ENCODE measurements around the gene AGRP. TPM values are rescaled to one million over a fixed set of nuclear protein-coding genes. Genes with fewer than 3 reads are reported as not detected.

AGRP gene
- total RNA-seq, 1 donor from 2014 or later: not detected

GRCh38 chr16:67463059-67463458, 20.3 kb downstream of the AGRP start:
- peak overlapping the region; percentile 42 for H3K27ac Mint-ChIP-seq (ENCODE audit: unreplicated experiment)
- TF ChIP-seq, protein P1, sequence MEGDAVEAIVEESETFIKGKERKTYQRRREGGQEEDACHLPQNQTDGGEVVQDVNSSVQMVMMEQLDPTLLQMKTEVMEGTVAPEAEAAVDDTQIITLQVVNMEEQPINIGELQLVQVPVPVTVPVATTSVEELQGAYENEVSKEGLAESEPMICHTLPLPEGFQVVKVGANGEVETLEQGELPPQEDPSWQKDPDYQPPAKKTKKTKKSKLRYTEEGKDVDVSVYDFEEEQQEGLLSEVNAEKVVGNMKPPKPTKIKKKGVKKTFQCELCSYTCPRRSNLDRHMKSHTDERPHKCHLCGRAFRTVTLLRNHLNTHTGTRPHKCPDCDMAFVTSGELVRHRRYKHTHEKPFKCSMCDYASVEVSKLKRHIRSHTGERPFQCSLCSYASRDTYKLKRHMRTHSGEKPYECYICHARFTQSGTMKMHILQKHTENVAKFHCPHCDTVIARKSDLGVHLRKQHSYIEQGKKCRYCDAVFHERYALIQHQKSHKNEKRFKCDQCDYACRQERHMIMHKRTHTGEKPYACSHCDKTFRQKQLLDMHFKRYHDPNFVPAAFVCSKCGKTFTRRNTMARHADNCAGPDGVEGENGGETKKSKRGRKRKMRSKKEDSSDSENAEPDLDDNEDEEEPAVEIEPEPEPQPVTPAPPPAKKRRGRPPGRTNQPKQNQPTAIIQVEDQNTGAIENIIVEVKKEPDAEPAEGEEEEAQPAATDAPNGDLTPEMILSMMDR (IDR thresholded peaks at IDR 0.05): no peak
- H3K27me3 Mint-ChIP-seq (ENCODE audit: unreplicated experiment): no peaks in the 10 kb centered on the region
- H3K4me1 Mint-ChIP-seq (ENCODE audit: unreplicated experiment): peaks cover 65% of the 10 kb centered on the region
- no peaks in the 10 kb centered on the region for H3K9me3 Mint-ChIP-seq (ENCODE audit: unreplicated experiment)
- H3K4me3 Mint-ChIP-seq (ENCODE audit: unreplicated experiment): no peak overlapping the region
- H3K36me3 Mint-ChIP-seq (ENCODE audit: unreplicated experiment): no peaks in the 10 kb centered on the region
- no peak for DNase-seq (ENCODE audit: extremely low spot score, unreplicated experiment)

DNA sequence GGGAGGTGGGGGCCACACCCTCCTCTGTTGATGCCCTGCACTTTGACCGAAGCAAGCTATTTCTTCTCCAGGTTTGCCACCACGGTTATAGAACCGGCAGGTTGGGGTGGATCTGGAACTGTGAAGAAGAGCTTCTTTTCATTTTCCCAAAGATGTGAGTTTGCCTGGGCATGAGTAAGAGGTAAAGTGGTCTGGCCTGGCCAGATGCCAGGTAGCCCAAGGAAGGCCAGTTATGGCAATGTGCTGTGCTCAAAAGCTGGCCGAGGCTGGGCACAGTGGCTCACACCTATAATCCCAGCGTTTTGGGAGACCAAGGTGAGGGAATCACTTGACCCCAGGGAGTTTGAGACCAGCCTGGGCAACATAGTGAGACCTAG, 21.1 kb downstream of the AGRP start:
- Mint-ChIP-seq H3K4me3 (ENCODE audit: unreplicated experiment) (no peak overlapping the region), H3K36me3 (ENCODE audit: unreplicated experiment) (no peaks in the 10 kb centered on the region), H3K27me3 (ENCODE audit: unreplicated experiment) (no peaks in the 10 kb centered on the region), H3K9me3 (ENCODE audit: unreplicated experiment) (no peaks in the 10 kb centered on the region), H3K27ac (ENCODE audit: unreplicated experiment) (peak overlapping the region; percentile 59), H3K4me1 (ENCODE audit: unreplicated experiment) (peaks cover 66% of the 10 kb centered on the region)
- TF ChIP-seq, protein P1 (IDR thresholded peaks at IDR 0.05): no peak
- no peak for DNase-seq (ENCODE audit: extremely low spot score, unreplicated experiment)

DNA sequence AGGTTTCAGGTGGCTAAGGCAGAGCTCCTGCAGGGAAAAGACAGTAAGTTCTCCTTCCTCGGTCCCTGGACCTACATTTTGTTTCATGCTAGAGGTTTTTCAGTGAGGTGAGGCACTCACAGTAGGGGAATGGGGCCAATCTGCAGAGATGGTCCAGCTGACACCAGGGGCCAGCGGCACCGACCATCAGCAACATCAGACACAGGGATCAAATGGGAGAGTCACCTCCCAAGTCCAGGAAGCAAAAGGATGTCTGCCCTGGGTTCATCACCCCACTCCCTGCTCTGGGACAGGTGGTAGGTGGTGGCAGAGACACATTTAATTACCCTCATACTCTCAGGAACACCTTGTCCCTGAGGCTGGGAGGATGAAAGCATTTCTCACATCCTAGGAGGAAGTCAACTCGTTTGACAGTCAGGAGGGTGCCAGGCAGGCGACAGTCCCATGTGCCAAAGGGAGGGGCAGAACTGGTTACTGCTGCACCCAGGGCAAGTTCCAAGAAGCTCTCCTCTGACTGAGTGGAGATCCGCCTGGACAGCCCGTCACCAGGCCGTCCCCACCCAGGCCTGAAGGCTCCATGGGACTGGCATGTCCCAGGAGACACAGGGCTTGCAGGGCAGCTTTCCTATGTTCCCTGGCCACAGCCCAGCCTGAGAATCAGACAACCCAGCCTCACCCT, 21.6 kb downstream of the AGRP start:
- Mint-ChIP-seq H3K27me3 (ENCODE audit: unreplicated experiment) (no peaks in the 10 kb centered on the region), H3K27ac (ENCODE audit: unreplicated experiment) (no peak overlapping the region), H3K36me3 (ENCODE audit: unreplicated experiment) (no peaks in the 10 kb centered on the region), H3K4me3 (ENCODE audit: unreplicated experiment) (no peak overlapping the region), H3K4me1 (ENCODE audit: unreplicated experiment) (peaks cover 71% of the 10 kb centered on the region), H3K9me3 (ENCODE audit: unreplicated experiment) (no peaks in the 10 kb centered on the region)
- TF ChIP-seq, protein P1 (IDR thresholded peaks at IDR 0.05): no peak
- DNase-seq (ENCODE audit: extremely low spot score, unreplicated experiment): no peak

GRCh38 chr16:67460961-67461360, 22.4 kb downstream of the AGRP start:
- no peaks in the 10 kb centered on the region for H3K9me3 Mint-ChIP-seq (ENCODE audit: unreplicated experiment)
- H3K27me3 Mint-ChIP-seq (ENCODE audit: unreplicated experiment): no peaks in the 10 kb centered on the region
- H3K4me1 Mint-ChIP-seq (ENCODE audit: unreplicated experiment): peaks cover 78% of the 10 kb centered on the region
- H3K4me3 Mint-ChIP-seq (ENCODE audit: unreplicated experiment): no peak overlapping the region
- TF ChIP-seq, protein P1 (IDR thresholded peaks at IDR 0.05): no peak
- no peaks in the 10 kb centered on the region for H3K36me3 Mint-ChIP-seq (ENCODE audit: unreplicated experiment)
- DNase-seq (ENCODE audit: extremely low spot score, unreplicated experiment): no peak
- H3K27ac Mint-ChIP-seq (ENCODE audit: unreplicated experiment): peak overlapping the region; percentile 88

DNA sequence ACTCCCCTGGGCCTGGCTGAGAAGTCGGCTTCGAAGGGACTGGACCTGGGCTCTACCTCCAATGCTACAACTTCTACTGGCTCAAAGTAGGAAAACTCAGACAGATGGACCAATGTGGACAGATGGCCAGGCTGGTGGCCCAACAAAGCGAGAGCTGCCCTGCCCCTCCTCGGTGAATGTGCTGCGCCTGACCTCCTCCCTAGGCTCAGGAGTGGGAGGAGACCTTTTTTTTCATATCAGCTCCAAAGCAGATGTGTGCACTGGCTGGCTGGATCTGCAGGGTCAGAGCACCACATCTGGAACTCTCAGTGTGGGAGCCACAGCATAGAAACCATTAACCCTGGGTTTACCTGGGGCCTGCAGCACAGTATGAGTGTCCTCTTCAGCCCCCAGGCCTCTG, 23.2 kb downstream of the AGRP start:
- H3K36me3 Mint-ChIP-seq (ENCODE audit: unreplicated experiment): no peaks in the 10 kb centered on the region
- H3K4me3 Mint-ChIP-seq (ENCODE audit: unreplicated experiment): no peak overlapping the region
- H3K4me1 Mint-ChIP-seq (ENCODE audit: unreplicated experiment): peaks cover 70% of the 10 kb centered on the region
- H3K27me3 Mint-ChIP-seq (ENCODE audit: unreplicated experiment): no peaks in the 10 kb centered on the region
- H3K9me3 Mint-ChIP-seq (ENCODE audit: unreplicated experiment): no peaks in the 10 kb centered on the region
- TF ChIP-seq, protein P1 (IDR thresholded peaks at IDR 0.05): no peak
- DNase-seq (ENCODE audit: extremely low spot score, unreplicated experiment): no peak
- H3K27ac Mint-ChIP-seq (ENCODE audit: unreplicated experiment): peak overlapping the region; percentile 88

Data from osteocyte (in vitro differentiated cells).